Activated gamma-delta T cell (primary cell): ENCODE data around the gene CCDC106.
A peak's percentile ranks its signal among the peaks of the same experiment; 100 is the strongest.

Source experiments
- DNase-seq: peaks from one replicate; lab custom pipeline; 2025; lab: John Stamatoyannopoulos, UW

Gene CCDC106

GRCh38 chr19:55650602-55651230 lies 2.7 kb downstream of the CCDC106 start:
- no peak for DNase-seq

- DNase-seq, result no peak
These were observed 3.2 kb downstream of the CCDC106 start for GRCh38 chr19:55651236-55651635.

GRCh38 chr19:55652311-55653128 lies 4.5 kb downstream of the CCDC106 start:
- DNase-seq, result peak; percentile 23

GRCh38 chr19:55653651-55654322 lies 5.8 kb downstream of the CCDC106 start:
- DNase-seq, result peak; percentile 92

- DNase-seq, result peak; percentile 68
These were observed 6.4 kb downstream of the CCDC106 start for GRCh38 chr19:55654323-55654867.

GRCh38 chr19:55654868-55655647 lies 7.0 kb downstream of the CCDC106 start, which contains the start of gene U2AF2:
TSS of gene U2AF2 (plus strand) at chr19:55655035. CDS start at chr19:55655105, 70 bp downstream.
- DNase-seq, result peak; percentile 95

- DNase-seq, result no peak
These were observed 7.6 kb downstream of the CCDC106 start for GRCh38 chr19:55655648-55656040.

- DNase-seq, result no peak
These were observed 8.5 kb downstream of the CCDC106 start for GRCh38 chr19:55656552-55656951.

- no peak for DNase-seq
These were observed 9.2 kb downstream of the CCDC106 start for GRCh38 chr19:55656988-55657747.

- DNase-seq, result no peak
These were observed 10.9 kb downstream of the CCDC106 start for GRCh38 chr19:55658846-55659459.

GRCh38 chr19:55659822-55660221 lies 11.8 kb downstream of the CCDC106 start:
- no peak for DNase-seq

- no peak for DNase-seq
These were observed 12.4 kb downstream of the CCDC106 start for GRCh38 chr19:55660404-55660803.

GRCh38 chr19:55660991-55661390 lies 13.0 kb downstream of the CCDC106 start:
- no peak for DNase-seq

GRCh38 chr19:55661826-55662225 lies 13.8 kb downstream of the CCDC106 start:
- no peak for DNase-seq

GRCh38 chr19:55663846-55664536 lies 16.0 kb downstream of the CCDC106 start:
- DNase-seq, result no peak

GRCh38 chr19:55666343-55667005 lies 18.5 kb downstream of the CCDC106 start:
- DNase-seq, result no peak

GRCh38 chr19:55667006-55667381 lies 19.0 kb downstream of the CCDC106 start:
- DNase-seq, result no peak

GRCh38 chr19:55667511-55667910 lies 19.5 kb downstream of the CCDC106 start:
- DNase-seq, result no peak

- no peak for DNase-seq
These were observed 19.9 kb downstream of the CCDC106 start for GRCh38 chr19:55667958-55668357.
